B cell (primary cell): ENCODE measurements around the gene FBXL4. TPM values are rescaled to one million over a fixed set of nuclear protein-coding genes. Genes with fewer than 3 reads are reported as not detected.

Source experiments
- ATAC-seq: fragments of 200-7000 bp; cut with Tn5 transposase; one replicate; pipeline ENCODE4 v1.10.0; 2021; ENCODE audit warnings: low read depth, mild to moderate bottlenecking, moderate number of reproducible peaks, moderate library complexity
- CTCF ChIA-PET: fragments of 350-600 bp; sonication (Branson Sonifier 250); formaldehyde crosslinking; loops from one replicate; lab custom pipeline; 2021; ENCODE audit warnings: antibody characterized with exemption, inconsistent platforms; lab: Charles Lee
- POLR2A ChIA-PET: fragments of 350-600 bp; sonication (Branson Sonifier 250); formaldehyde crosslinking; loops from one replicate; lab custom pipeline; 2021; ENCODE audit warnings: antibody characterized with exemption; lab: Charles Lee
- DNase-seq: peaks from one replicate; pipeline ENCODE4 v3.0.0; 2013
- H2AFZ ChIP-seq: 2 replicates; pipeline ENCODE4 v1.6.1; 2012; ENCODE audit warnings: mild to moderate bottlenecking, low read depth, low read length; ENCODE audit not compliant: insufficient read depth, poor library complexity, severe bottlenecking
- H3K27ac ChIP-seq, 2 donors: 1 replicate in 1 of 2; 2 replicates in 1 of 2; pipeline ENCODE4 v1.5.1; 2012 to 2013; ENCODE audit warnings: low read length in 2 of 2, mild to moderate bottlenecking in 2 of 2, moderate library complexity in 1 of 2
- H3K27me3 ChIP-seq, 4 experiments: fragments of 200-600 bp in 1 of 4; sonication (generic) in 1 of 4; replicated peaks in 1 of 4; 1 replicate in 2 of 4; 2 replicates in 2 of 4; pipeline versions ENCODE4 v1.6.1 to v1.7.0; 2013 to 2016; ENCODE audit warnings: low read length in 3 of 4, mild to moderate bottlenecking in 2 of 4, mixed read lengths in 1 of 4, moderate library complexity in 1 of 4; ENCODE audit not compliant: insufficient read depth in 4 of 4, control insufficient read depth in 3 of 4; ENCODE audit errors: control extremely low read depth in 1 of 4
- H3K36me3 ChIP-seq, 2 experiments: replicated peaks in 1 of 2; 1 replicate in 1 of 2; 2 replicates in 1 of 2; pipeline versions ENCODE4 v1.6.1 to v1.7.1; 2013; ENCODE audit warnings: low read length in 1 of 2; ENCODE audit not compliant: insufficient read depth in 2 of 2, control insufficient read depth in 1 of 2; ENCODE audit errors: control extremely low read depth in 1 of 2, extremely low read depth in 1 of 2
- H3K4me1 ChIP-seq, 2 donors: fragments of 200-600 bp in 1 of 2; sonication (generic) in 1 of 2; 1 replicate in 1 of 2; 2 replicates in 1 of 2; pipeline versions ENCODE4 v1.5.1 to v1.6.1; 2013 to 2017; ENCODE audit warnings: low read length in 2 of 2; ENCODE audit not compliant: control insufficient read depth in 2 of 2, insufficient read depth in 2 of 2
- H3K4me2 ChIP-seq: replicated peaks from 2 replicates; pipeline ENCODE3; 2012; ENCODE audit warnings: mild to moderate bottlenecking, low read depth, low read length; ENCODE audit not compliant: poor library complexity, severe bottlenecking
- H3K4me3 ChIP-seq, 5 experiments: fragments of 200-600 bp in 1 of 5; sonication (generic) in 1 of 5; 1 replicate in 3 of 5; 2 replicates in 2 of 5; pipeline versions ENCODE4 v1.5.1 to v1.7.0; 2011 to 2016; ENCODE audit warnings: low read length in 4 of 5, mild to moderate bottlenecking in 4 of 5, low read depth in 2 of 5, control low read depth in 1 of 5, moderate library complexity in 1 of 5; ENCODE audit not compliant: insufficient read depth in 1 of 5; ENCODE audit errors: control extremely low read depth in 1 of 5, extremely low read depth in 1 of 5
- H3K79me2 ChIP-seq: fragments of 200-600 bp; sonication (generic); one replicate; pipeline ENCODE4 v1.6.0; 2016; ENCODE audit warnings: low read length; ENCODE audit not compliant: control insufficient read depth, insufficient read depth
- H3K9ac ChIP-seq: fragments of 200-600 bp; sonication (generic); 2 replicates; pipeline ENCODE4 v1.6.1; 2017; ENCODE audit warnings: mild to moderate bottlenecking, low read length, moderate library complexity
- H3K9me3 ChIP-seq, 3 donors: one replicate each; pipeline versions ENCODE4 v1.6.1 to v1.7.1; 2013; ENCODE audit warnings: low read length in 2 of 3; ENCODE audit not compliant: control insufficient read depth in 2 of 3, insufficient read depth in 1 of 3; ENCODE audit errors: control extremely low read depth in 1 of 3
- H4K20me1 ChIP-seq: 2 replicates; pipeline ENCODE4 v1.6.0; 2012; ENCODE audit warnings: mild to moderate bottlenecking, low read length; ENCODE audit not compliant: insufficient read depth, control insufficient read depth, poor library complexity, severe bottlenecking
- H3K27ac Mint-ChIP-seq: one replicate; pipeline ENCODE4 v1.8.0; 2021; ENCODE audit warnings: mixed read lengths
- H3K27me3 Mint-ChIP-seq: one replicate; pipeline ENCODE4 v1.8.0; 2021; ENCODE audit warnings: mixed read lengths
- H3K4me1 Mint-ChIP-seq: one replicate; pipeline ENCODE4 v1.8.0; 2021; ENCODE audit warnings: mixed read lengths
- H3K4me3 Mint-ChIP-seq: one replicate; pipeline ENCODE4 v1.8.0; 2021; ENCODE audit warnings: mixed read lengths
- H3K9me3 Mint-ChIP-seq: one replicate; pipeline ENCODE4 v1.8.0; 2022; ENCODE audit warnings: mixed read lengths; ENCODE audit not compliant: insufficient read depth
- EZH2 ChIP-seq: IDR thresholded peaks from 2 replicates; pipeline ENCODE4 v1.6.1; 2012; ENCODE audit warnings: borderline replicate concordance, low read depth, mild to moderate bottlenecking, moderate library complexity, low read length; ENCODE audit not compliant: insufficient read depth, poor library complexity, severe bottlenecking
- WGBS: methylation state at CpG from one replicate; pipeline ENCODE4 v1.1.5; 2013; ENCODE audit warnings: missing lambda C conversion rate; ENCODE audit not compliant: insufficient coverage; 5-methylcytosine and 5-hydroxymethylcytosine counted together
- intact Hi-C: fragments of 100-400 bp; cut with micrococcal nuclease; formaldehyde crosslinking; loops from one replicate; pipeline ENCODE4 v1.10.0; 2022
- polyA plus RNA-seq: library from polyadenylated mRNA; depleted of rRNA; stranded (reverse); fragments of >200 nt; gene quantifications from 2 replicates; pipeline ENCODE4 v1.2.3, GENCODE V29; 2012
- total RNA-seq, 2 donors: library from RNA; stranded (reverse); fragments of 120-200 nt in 1 of 2; gene quantifications; 1 replicate in 1 of 2; 2 replicates in 1 of 2; pipeline versions ENCODE4 v1.2.3 to v1.2.4, GENCODE V29; 2013 to 2022
- TF ChIP-seq, protein P1 (sequence below): fragments of 200-600 bp; IDR thresholded peaks from one replicate; pipeline ENCODE4 v1.8.0; 2022; ENCODE audit warnings: antibody characterized with exemption, mild to moderate bottlenecking

The FBXL4 gene
- total and polyA plus RNA-seq, 2 donors (not counting 1 experiment from before 2014, with no cell fraction given) = 9.2 to 22.0 TPM

DNA sequence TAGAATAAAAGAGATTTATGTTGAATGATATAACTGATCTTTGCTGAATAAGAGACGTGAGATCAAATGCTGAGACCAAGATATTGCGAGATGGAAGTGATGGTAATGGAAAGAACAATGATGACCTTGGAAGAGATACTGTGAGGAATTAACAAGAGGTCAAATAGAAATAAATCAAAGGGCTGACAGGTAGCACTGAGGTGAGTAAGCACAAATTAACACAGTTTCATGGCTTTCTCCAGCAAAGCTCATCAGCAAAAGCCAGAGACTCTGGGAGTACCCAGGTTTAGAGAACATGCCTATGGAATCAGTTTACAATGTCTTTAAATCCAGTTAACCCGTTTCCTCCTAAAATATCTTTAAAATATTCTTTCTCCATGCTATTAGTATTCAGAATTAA, 60.1 kb downstream of the FBXL4 start:
- Mint-ChIP-seq H3K27me3 (no peaks in the 10 kb centered on the region), H3K4me1 (no peaks in the 10 kb centered on the region), H3K27ac (no peak overlapping the region), H3K9me3 (no peaks in the 10 kb centered on the region), H3K4me3 (no peak overlapping the region)
- Histone ChIP-seq H4K20me1 (no peaks in the 10 kb centered on the region), H3K27me3 (no peaks in the 10 kb centered on the region), H3K36me3 (peaks cover 2 to 8% of the 10 kb centered on the region in 2 experiments), H3K79me2 (no peaks in the 10 kb centered on the region), H3K27ac (no peak overlapping the region), H3K4me1 (no peaks in the 10 kb centered on the region), H3K4me2 (no peak overlapping the region), H3K9ac (no peak overlapping the region), H3K4me3 (no peak overlapping the region), H3K9me3 (no peaks in the 10 kb centered on the region), H2AFZ (no peak overlapping the region)
- TF ChIP-seq, protein P1, sequence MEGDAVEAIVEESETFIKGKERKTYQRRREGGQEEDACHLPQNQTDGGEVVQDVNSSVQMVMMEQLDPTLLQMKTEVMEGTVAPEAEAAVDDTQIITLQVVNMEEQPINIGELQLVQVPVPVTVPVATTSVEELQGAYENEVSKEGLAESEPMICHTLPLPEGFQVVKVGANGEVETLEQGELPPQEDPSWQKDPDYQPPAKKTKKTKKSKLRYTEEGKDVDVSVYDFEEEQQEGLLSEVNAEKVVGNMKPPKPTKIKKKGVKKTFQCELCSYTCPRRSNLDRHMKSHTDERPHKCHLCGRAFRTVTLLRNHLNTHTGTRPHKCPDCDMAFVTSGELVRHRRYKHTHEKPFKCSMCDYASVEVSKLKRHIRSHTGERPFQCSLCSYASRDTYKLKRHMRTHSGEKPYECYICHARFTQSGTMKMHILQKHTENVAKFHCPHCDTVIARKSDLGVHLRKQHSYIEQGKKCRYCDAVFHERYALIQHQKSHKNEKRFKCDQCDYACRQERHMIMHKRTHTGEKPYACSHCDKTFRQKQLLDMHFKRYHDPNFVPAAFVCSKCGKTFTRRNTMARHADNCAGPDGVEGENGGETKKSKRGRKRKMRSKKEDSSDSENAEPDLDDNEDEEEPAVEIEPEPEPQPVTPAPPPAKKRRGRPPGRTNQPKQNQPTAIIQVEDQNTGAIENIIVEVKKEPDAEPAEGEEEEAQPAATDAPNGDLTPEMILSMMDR = no peak
- TF ChIP-seq EZH2 = no peak
- no peak for ATAC-seq
- ChIA-PET CTCF (no interaction called here), POLR2A (no interaction called here)
- intact Hi-C loops = no loop called here
- WGBS = 96% methylated on average over 2 of the region's 3 CpGs
- DNase-seq = no peak

DNA sequence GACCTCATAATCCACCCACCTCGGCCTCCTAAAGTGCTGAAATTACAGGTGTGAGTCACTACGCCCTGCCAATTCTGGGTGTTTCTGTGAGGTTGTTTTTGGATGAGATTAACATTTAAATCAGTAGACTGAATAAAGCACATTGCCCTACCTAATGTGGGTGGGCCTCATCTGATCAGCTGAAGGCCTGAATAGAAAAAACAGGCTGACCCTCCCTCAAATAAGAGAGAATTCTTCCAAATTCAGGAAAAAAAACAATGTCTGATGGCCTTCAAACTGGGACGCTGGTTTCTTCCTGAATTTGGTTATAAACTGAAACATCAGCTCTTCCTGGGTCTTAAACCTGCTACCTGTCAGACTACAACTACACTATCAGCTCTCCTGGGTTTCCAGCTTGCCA, 62.4 kb downstream of the FBXL4 start:
- intact Hi-C loops = no loop called here
- POLR2A ChIA-PET = no interaction called here
- 100% methylated on average over 1 of the region's 3 CpGs for WGBS

More for the DNA sequence above, 62.4 kb downstream of the FBXL4 start:
- no peak overlapping the region for H3K27ac Mint-ChIP-seq
- CTCF ChIA-PET = no interaction called here
- no peaks in the 10 kb centered on the region for H3K4me1 Mint-ChIP-seq
- DNase-seq = no peak
- H3K4me3 Mint-ChIP-seq = no peak overlapping the region
- H3K4me2 ChIP-seq = no peak overlapping the region
- no peak overlapping the region for H3K4me3 ChIP-seq
- no peak overlapping the region for H3K9ac ChIP-seq
- H3K9me3 ChIP-seq = no peaks in the 10 kb centered on the region
- H4K20me1 ChIP-seq = no peaks in the 10 kb centered on the region
- no peak overlapping the region for H2AFZ ChIP-seq
- TF ChIP-seq, protein P1 = no peak
- no peak for TF ChIP-seq EZH2
- H3K79me2 ChIP-seq = no peaks in the 10 kb centered on the region
- H3K36me3 ChIP-seq = peaks cover 2 to 3% of the 10 kb centered on the region in 2 experiments
- no peaks in the 10 kb centered on the region for H3K27me3 Mint-ChIP-seq
- no peak overlapping the region for H3K27ac ChIP-seq
- H3K9me3 Mint-ChIP-seq = no peaks in the 10 kb centered on the region
- no peaks in the 10 kb centered on the region for H3K4me1 ChIP-seq
- no peaks in the 10 kb centered on the region for H3K27me3 ChIP-seq
- no peak for ATAC-seq
